GM10248 (cell line): ENCODE data around the gene DLGAP3.

Experiments
- CTCF ChIA-PET: fragments of 300-600 bp; sonication (Branson Sonifier 250); formaldehyde crosslinking; extraction: SDS; loops from one replicate; lab custom pipeline; 2021; ENCODE audit warnings: antibody characterized with exemption; lab: Yijun Ruan, JAX
- POLR2A ChIA-PET: fragments of 350-650 bp; sonication (Branson Sonifier 250); formaldehyde crosslinking; extraction: SDS; loops from one replicate; lab custom pipeline; 2020; ENCODE audit warnings: antibody characterized with exemption; lab: Yijun Ruan, JAX
- DNase-seq: peaks from one replicate; pipeline ENCODE4 v3.0.0; 2012; ENCODE audit errors: extremely low spot score
- TF ChIP-seq, protein P1 (sequence below): IDR thresholded peaks from 2 replicates; pipeline ENCODE4 v1.5.1; 2012; ENCODE audit warnings: mild to moderate bottlenecking, low read depth; ENCODE audit errors: extremely low read depth, missing control alignments, control extremely low read depth

The DLGAP3 gene

DNA sequence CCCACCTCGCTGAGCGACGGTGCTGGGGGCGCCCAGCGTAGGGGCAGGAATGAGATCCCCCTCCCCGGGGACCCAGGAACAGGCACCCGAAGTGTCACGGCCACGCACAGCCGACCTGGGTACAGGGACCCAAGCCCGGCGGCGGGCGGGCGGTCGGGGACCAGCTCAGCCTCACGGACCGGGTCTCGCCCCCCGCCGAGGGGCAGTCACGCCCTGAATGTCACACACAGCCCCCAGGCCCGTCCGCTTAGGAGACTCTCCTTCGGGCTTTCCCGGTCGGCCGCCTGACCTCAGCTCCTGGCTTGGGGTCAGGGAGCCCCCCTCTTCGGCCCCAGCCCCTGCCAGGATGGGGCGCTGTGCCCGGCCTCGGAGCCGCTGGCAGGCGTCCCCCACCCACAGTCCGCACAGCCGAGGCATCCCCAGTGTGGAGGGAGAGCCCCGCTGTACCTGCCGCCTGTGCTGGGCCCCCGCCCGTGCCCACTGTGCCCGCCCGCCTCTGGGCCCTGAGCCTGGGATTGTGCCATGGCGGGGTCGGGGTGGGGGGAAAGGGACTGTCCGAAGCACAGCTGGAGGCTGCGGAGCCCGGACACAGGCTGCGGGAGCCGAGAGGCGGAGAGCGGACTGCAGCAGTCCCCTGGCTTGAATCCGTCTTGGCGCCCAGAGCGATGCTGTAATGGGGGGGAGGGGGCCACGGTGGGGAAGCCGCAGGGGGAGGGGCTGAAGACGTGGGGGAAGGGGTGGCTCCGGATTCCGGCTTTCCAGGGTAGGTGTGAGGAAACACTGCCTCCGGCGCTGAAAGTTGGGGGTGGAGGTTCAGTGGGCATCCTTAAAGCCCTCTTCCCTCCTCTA is 627 bp upstream of the DLGAP3 start:
- ChIA-PET CTCF (interaction anchor here (1.0 kb wide), 1 partner anchor 11 kb away, joined by 4 read pairs; no protein-coding TSS in a partner anchor), POLR2A (no interaction called here)
- TF ChIP-seq, protein P1, sequence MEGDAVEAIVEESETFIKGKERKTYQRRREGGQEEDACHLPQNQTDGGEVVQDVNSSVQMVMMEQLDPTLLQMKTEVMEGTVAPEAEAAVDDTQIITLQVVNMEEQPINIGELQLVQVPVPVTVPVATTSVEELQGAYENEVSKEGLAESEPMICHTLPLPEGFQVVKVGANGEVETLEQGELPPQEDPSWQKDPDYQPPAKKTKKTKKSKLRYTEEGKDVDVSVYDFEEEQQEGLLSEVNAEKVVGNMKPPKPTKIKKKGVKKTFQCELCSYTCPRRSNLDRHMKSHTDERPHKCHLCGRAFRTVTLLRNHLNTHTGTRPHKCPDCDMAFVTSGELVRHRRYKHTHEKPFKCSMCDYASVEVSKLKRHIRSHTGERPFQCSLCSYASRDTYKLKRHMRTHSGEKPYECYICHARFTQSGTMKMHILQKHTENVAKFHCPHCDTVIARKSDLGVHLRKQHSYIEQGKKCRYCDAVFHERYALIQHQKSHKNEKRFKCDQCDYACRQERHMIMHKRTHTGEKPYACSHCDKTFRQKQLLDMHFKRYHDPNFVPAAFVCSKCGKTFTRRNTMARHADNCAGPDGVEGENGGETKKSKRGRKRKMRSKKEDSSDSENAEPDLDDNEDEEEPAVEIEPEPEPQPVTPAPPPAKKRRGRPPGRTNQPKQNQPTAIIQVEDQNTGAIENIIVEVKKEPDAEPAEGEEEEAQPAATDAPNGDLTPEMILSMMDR: no peak
- DNase-seq: no peak

GRCh38 chr1:34928699-34929496 is 552 bp downstream of the DLGAP3 start:
- ChIA-PET POLR2A (no interaction called here), CTCF (interaction anchor here (1.0 kb wide), 1 partner anchor 10 kb away, joined by 4 read pairs; no protein-coding TSS in a partner anchor)
- TF ChIP-seq, protein P1: peak; percentile 9
- DNase-seq: peak; percentile 57

DNA sequence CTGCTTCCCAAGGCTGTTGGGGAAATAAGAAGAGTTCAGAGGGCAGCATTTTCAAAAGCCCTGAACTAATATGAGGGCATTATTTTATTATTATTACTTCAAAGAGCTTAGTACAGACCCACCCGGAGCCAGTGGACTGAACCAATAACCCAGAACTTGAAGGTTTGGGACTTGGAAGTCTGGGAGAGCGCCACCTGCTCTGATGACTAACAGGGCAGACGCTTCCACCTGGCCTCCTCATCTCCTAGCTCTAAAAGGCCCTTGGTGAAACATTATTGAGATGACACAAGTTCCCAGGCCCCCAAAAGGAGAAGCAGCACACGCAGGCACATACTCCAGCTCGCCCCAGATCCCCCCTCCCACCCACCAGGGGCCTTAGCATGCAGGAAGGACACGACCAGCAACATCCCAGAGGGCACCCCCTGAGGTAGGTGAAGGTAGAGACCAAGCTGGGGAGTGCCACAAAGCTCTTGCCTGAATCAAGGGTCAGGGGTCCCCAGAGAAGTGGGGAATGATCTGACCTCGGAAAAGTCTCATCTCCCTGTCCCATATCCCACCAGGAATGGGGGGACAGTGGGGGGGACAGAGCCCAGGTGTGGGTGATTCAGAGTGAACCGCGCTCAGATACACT is 1.3 kb downstream of the DLGAP3 start:
- TF ChIP-seq, protein P1: no peak
- DNase-seq: no peak
- ChIA-PET POLR2A (no interaction called here), CTCF (interaction anchor here (1.2 kb wide), 2 partner anchors 34 to 42 kb away, joined by 3 read pairs; no protein-coding TSS in a partner anchor)

- ChIA-PET POLR2A (no interaction called here), CTCF (interaction anchor here (1.1 to 1.6 kb wide), 4 partner anchors 10 to 41 kb away, joined by 3 to 4 read pairs (median 3); no protein-coding TSS in a partner anchor)
- no peak for DNase-seq
- TF ChIP-seq, protein P1: no peak
Measured at GRCh38 chr1:34927316-34927715, 2.1 kb downstream of the DLGAP3 start.

DNA sequence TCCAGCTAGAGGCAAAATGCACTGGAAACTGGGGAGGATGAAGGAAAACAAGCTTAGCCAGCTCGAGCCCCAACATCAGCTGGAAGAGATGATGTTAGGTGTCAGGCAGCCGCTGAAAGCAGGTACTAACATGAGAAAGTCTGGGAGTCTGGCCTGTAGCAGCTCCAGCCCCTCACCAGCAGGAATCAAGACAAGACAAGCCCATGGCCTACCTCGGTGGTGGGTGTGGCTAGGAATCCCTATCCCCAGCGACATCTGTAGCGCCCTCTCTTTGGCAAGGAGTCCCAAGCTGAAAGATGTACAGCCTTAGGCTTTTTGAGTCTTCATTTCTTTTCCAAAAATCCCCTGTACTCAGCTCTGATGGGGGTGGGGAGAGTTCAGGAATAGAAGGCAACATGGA is 2.6 kb downstream of the DLGAP3 start:
- CTCF ChIA-PET: interaction anchor here (0.9 to 1.6 kb wide), 5 partner anchors 11 to 41 kb away, joined by 3 to 4 read pairs (median 3); no protein-coding TSS in a partner anchor
- POLR2A ChIA-PET: no interaction called here
- DNase-seq: no peak
- TF ChIP-seq, protein P1: no peak

DNA sequence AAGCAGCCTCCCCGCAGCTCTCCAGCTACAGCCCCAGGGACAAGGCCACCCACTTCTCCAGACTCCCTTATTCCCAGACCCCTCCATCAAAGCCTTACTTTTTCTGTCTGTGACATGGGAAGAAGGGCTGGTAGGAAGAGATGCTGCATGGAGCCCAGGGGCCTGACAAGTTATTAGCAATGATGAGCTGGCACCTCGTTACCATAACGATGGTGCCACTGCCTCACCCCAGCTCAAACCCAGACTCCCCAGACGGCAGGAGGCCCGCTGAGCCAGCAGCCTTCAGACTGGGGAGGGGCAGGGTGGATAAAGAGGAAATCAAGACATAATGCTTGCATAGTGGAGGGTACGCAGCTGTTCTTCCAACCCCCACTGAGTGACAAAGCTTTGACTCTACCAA is 3.3 kb downstream of the DLGAP3 start:
- CTCF ChIA-PET: interaction anchor here (0.6 to 1.6 kb wide), 4 partner anchors 11 to 60 kb away, joined by 3 to 4 read pairs (median 3); no protein-coding TSS in a partner anchor
- POLR2A ChIA-PET: no interaction called here
- TF ChIP-seq, protein P1: no peak
- no peak for DNase-seq
